B cell (primary cell): Measurements from ENCODE around the gene LTBP2.

Experiments
- CTCF ChIP-seq: fragments of 200-600 bp; IDR thresholded peaks from one replicate; pipeline ENCODE4 v1.8.0; 2022; ENCODE audit warnings: antibody characterized with exemption, mild to moderate bottlenecking
- EZH2 ChIP-seq: IDR thresholded peaks from 2 replicates; pipeline ENCODE4 v1.6.1; 2012; ENCODE audit warnings: borderline replicate concordance, low read depth, mild to moderate bottlenecking, moderate library complexity, low read length; ENCODE audit not compliant: insufficient read depth, poor library complexity, severe bottlenecking

GRCh38 chr14:74510959-74511409, 101.1 kb downstream of the LTBP2 start:
- no peak for TF ChIP-seq CTCF
- TF ChIP-seq EZH2, result no peak
